Natural killer cell (primary cell): ENCODE data around the gene SLAMF8. TPM values are rescaled to one million over a fixed set of nuclear protein-coding genes. Genes with fewer than 3 reads are reported as not detected.
A peak's percentile ranks its signal among the peaks of the same experiment; 100 is the strongest.

ENCODE experiments used
- ATAC-seq, 3 donors: fragments of 150-1000 bp in 2 of 3; fragments of 200-7000 bp in 1 of 3; cut with Tn5 transposase; 1 replicate in 1 of 3; 2 replicates in 2 of 3; pipeline ENCODE4 v1.10.0; 2021; ENCODE audit warnings: mild to moderate bottlenecking in 2 of 3, moderate library complexity in 2 of 3
- DNase-seq, 2 donors: peaks; one replicate each; pipeline versions ENCODE4 v3.0.0 to v3.0.0-alpha.2; 2013 to 2021; ENCODE audit warnings: mixed read lengths in 1 of 2
- H3K27ac ChIP-seq: one replicate; pipeline ENCODE4 v1.5.1; 2013; ENCODE audit warnings: mild to moderate bottlenecking, low read length
- H3K27me3 ChIP-seq: one replicate; pipeline ENCODE4 v1.6.1; 2013; ENCODE audit warnings: low read length; ENCODE audit not compliant: control insufficient read depth, insufficient read depth
- H3K36me3 ChIP-seq: one replicate; pipeline ENCODE4 v1.6.1; 2013; ENCODE audit warnings: low read length; ENCODE audit not compliant: control insufficient read depth, insufficient read depth
- H3K4me1 ChIP-seq: one replicate; pipeline ENCODE4 v1.6.1; 2013; ENCODE audit warnings: low read length; ENCODE audit not compliant: control insufficient read depth, insufficient read depth
- H3K4me3 ChIP-seq: one replicate; pipeline ENCODE4 v1.5.1; 2013; ENCODE audit warnings: low read length
- H3K9me3 ChIP-seq: one replicate; pipeline ENCODE4 v1.6.1; 2013; ENCODE audit warnings: low read length; ENCODE audit not compliant: control insufficient read depth, insufficient read depth
- H3K27ac Mint-ChIP-seq, 2 donors: one replicate each; pipeline ENCODE4 v1.8.0; 2022; ENCODE audit warnings: mild to moderate bottlenecking in 2 of 2, mixed read lengths in 2 of 2, moderate library complexity in 1 of 2
- H3K27me3 Mint-ChIP-seq, 2 donors: one replicate each; pipeline ENCODE4 v1.8.0; 2022; ENCODE audit warnings: low read depth in 2 of 2, mixed read lengths in 2 of 2
- H3K36me3 Mint-ChIP-seq: one replicate; pipeline ENCODE4 v1.8.0; 2022; ENCODE audit warnings: mixed read lengths
- H3K4me1 Mint-ChIP-seq, 2 donors: one replicate each; pipeline ENCODE4 v1.8.0; 2022; ENCODE audit warnings: mixed read lengths in 2 of 2
- H3K4me3 Mint-ChIP-seq: one replicate; pipeline ENCODE4 v1.8.0; 2022; ENCODE audit warnings: mild to moderate bottlenecking, moderate library complexity, mixed read lengths
- H3K9me3 Mint-ChIP-seq, 2 donors: one replicate each; pipeline ENCODE4 v1.8.0; 2022; ENCODE audit warnings: mixed read lengths in 2 of 2
- CTCF ChIP-seq: fragments of 200-600 bp; IDR thresholded peaks from one replicate; pipeline ENCODE4 v1.8.0; 2022; ENCODE audit warnings: antibody characterized with exemption
- WGBS: methylation state at CpG from one replicate; pipeline ENCODE4 v1.1.7; 2013; ENCODE audit warnings: missing lambda C conversion rate; ENCODE audit not compliant: insufficient coverage; 5-methylcytosine and 5-hydroxymethylcytosine counted together
- intact Hi-C: fragments of 100-400 bp; cut with micrococcal nuclease; formaldehyde crosslinking; loops from one replicate; pipeline ENCODE4 v1.14.2; 2022
- total RNA-seq, 4 donors: library from RNA; stranded (reverse); fragments of 120-200 nt in 1 of 4; gene quantifications; one replicate each; pipeline versions ENCODE4 v1.2.3 to v1.2.4, GENCODE V29; 2013 to 2022

The SLAMF8 gene
- total RNA-seq, 3 donors from 2014 or later (not counting 1 experiment from before 2014, with no cell fraction given), result 0.64 to 4.4 (median 2.8) TPM

- Mint-ChIP-seq H3K4me1 (peaks cover 16 to 28% of the 10 kb centered on the region in 2 donors), H3K36me3 (no peaks in the 10 kb centered on the region), H3K27me3 (peaks cover 0 to 3% of the 10 kb centered on the region in 2 donors), H3K9me3 (no peaks in the 10 kb centered on the region), H3K27ac (peak overlapping the region; percentile 79 to 85), H3K4me3 (peak overlapping the region; percentile 86)
- Histone ChIP-seq H3K27ac (peak overlapping the region; percentile 81), H3K36me3 (no peaks in the 10 kb centered on the region), H3K27me3 (no peaks in the 10 kb centered on the region), H3K4me1 (peaks cover 14% of the 10 kb centered on the region), H3K4me3 (peak overlapping the region; percentile 56), H3K9me3 (no peaks in the 10 kb centered on the region)
- DNase-seq (peak in 1 of 2 donors; percentile 35), ATAC-seq (peak; percentile 11 to 18 (median 13))
- WGBS, result under 1% methylated on average over 31 of the region's 31 CpGs
- intact Hi-C loops, result loop anchor here (5.0 kb wide), 1 partner anchor 52 kb away; the partner anchor contains the start of gene FCRL6
- TF ChIP-seq CTCF, result no peak
These were observed 27.5 kb downstream of the SLAMF8 start for GRCh38 chr1:159854116-159854692.

DNA sequence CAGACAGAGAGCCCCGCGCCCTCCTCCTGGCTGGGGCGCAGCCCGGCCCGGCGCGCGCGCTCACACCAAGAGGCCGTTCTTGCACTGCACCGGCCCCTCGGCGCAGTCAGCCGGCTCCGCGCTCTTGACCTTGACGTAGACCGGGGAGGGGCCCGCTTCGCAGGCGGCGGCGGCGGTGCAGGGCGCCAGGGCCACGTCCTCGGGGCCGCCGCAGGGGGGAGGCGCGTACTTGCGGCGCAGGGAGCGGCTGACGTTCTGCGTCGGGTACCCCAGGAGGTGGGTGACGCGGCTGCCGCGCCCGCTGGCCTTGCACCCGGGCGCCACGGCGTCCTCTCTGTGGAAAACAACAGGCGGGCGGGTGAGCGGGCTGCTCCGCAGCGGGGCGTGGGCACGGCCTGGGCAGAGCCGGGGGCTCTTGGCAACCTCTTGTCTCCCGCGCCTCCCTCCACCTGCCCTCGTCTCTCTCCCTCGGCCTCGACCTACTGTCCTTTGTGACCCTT, 28.1 kb downstream of the SLAMF8 start:
- no peak for TF ChIP-seq CTCF
- no peaks in the 10 kb centered on the region for H3K9me3 Mint-ChIP-seq
- DNase-seq (peak; percentile 60 to 81), ATAC-seq (peak; percentile 85 to 91 (median 88))
- H3K4me3 Mint-ChIP-seq, result peak overlapping the region; percentile 92
- peaks cover 14% of the 10 kb centered on the region for H3K4me1 ChIP-seq
- WGBS, result under 1% methylated on average over 59 of the region's 59 CpGs
- peaks cover 15 to 28% of the 10 kb centered on the region in 2 donors for H3K4me1 Mint-ChIP-seq
- H3K27ac Mint-ChIP-seq, result peak overlapping the region; percentile 43 to 79
- H3K36me3 ChIP-seq, result no peaks in the 10 kb centered on the region
- H3K4me3 ChIP-seq, result peak overlapping the region; percentile 57
- H3K36me3 Mint-ChIP-seq, result no peaks in the 10 kb centered on the region
- H3K27me3 ChIP-seq, result no peaks in the 10 kb centered on the region
- intact Hi-C loops, result loop anchor here (5.0 kb wide), 1 partner anchor 52 kb away; the partner anchor contains the start of gene FCRL6
- peak overlapping the region; percentile 81 for H3K27ac ChIP-seq
- no peaks in the 10 kb centered on the region for H3K9me3 ChIP-seq
- peaks cover 0 to 3% of the 10 kb centered on the region in 2 donors for H3K27me3 Mint-ChIP-seq

DNA sequence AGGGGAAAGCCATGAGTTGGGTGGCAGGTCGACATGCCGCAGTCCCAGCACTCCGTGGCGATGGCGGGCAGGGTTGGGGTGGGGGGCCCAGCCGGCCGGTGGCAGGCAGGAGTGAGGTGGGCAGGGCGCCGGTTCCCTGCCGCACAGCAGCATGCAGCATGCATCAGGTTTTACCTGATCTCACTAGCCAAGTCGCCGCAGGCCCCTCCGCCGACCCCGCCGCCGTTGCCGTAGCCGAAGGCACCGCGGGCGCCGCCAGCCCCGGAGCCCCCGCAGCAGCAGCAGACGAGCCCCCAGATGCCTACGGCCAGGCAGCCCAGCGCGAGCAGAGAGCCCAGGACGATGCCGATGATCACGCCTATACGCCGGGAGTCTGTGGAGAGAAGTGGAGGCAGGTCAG, 29.0 kb downstream of the SLAMF8 start:
- no peak overlapping the region for H3K27ac ChIP-seq
- no peaks in the 10 kb centered on the region for H3K27me3 ChIP-seq
- intact Hi-C loops, result no loop called here
- no peak for ATAC-seq
- no peaks in the 10 kb centered on the region for H3K9me3 ChIP-seq
- H3K27me3 Mint-ChIP-seq, result no peaks in the 10 kb centered on the region
- WGBS, result 95% methylated on average over 34 of the region's 34 CpGs
- peak overlapping the region; percentile 43 to 79 for H3K27ac Mint-ChIP-seq
- no peak overlapping the region for H3K4me3 ChIP-seq
- no peak for DNase-seq
- no peaks in the 10 kb centered on the region for H3K36me3 ChIP-seq
- no peaks in the 10 kb centered on the region for H3K36me3 Mint-ChIP-seq
- no peaks in the 10 kb centered on the region for H3K9me3 Mint-ChIP-seq
- peaks cover 15 to 28% of the 10 kb centered on the region in 2 donors for H3K4me1 Mint-ChIP-seq
- no peak for TF ChIP-seq CTCF
- H3K4me3 Mint-ChIP-seq, result no peak overlapping the region
- H3K4me1 ChIP-seq, result peaks cover 14% of the 10 kb centered on the region
